ENCODE data around the gene NCOR2. TPM values are rescaled to one million over a fixed set of nuclear protein-coding genes. Genes with fewer than 3 reads are reported as not detected.

The NCOR2 gene
- total RNA-seq, 3 donors from 2014 or later: 159 to 269 (median 161) TPM

DNA sequence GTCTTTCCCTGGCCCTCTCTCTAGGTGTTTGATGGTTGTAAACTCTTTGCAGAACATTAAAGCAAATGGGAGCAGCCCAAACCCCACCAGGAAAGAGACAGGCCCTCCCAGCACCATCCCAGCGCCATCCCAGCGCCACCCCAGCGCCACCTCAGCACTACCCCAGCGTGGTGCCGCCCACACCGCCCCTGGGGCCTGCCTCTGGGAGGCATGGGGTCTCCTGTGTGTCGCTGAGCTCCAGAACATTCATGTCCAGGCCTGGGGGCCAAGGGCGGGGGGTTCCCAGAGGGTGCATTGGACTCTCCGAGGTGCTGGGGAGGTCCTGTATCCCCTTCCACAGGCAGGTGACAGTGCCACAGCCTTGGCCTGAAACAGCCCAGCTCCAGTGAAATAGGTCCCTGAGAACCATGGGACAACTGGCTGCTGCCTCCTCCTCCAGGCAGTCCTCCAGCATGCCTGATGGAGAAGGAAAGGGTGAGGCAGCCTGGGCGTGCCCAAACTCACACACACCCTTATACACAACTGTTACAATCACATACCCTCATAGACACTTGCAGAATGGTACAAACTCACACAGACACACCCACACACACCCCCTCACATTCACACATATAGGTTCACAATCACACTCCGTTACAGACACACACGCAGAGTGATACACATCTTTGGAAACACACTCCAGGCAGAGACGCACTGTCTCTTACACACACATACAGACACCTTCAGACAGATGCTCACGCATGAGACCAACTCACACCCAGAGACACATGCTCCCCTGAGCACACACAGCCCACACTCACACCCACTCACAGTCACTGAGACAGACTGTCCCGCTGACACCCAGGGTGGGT is 44.4 kb upstream of the NCOR2 start:
- intact Hi-C loops (cut with DNase I, micrococcal nuclease): no loop called here
- ATAC-seq: no peak
- no peak overlapping the region for H3K4me3 ChIP-seq
- H3K36me3 ChIP-seq (ENCODE audit: low read depth): no peaks in the 10 kb centered on the region
- no peaks in the 10 kb centered on the region for H3K9me3 ChIP-seq
- no peak for TF ChIP-seq CTCF (IDR thresholded peaks at IDR 0.05)
- DNase-seq: peak in 1 of 3 donors; percentile 19
- peaks cover 32% of the 10 kb centered on the region for H3K4me1 ChIP-seq (ENCODE audit: low read depth)

- H3K4me3 ChIP-seq: no peak overlapping the region
- ATAC-seq (no peak), DNase-seq (no peak)
- H3K4me1 ChIP-seq (ENCODE audit: low read depth): peaks cover 37% of the 10 kb centered on the region
- no peaks in the 10 kb centered on the region for H3K9me3 ChIP-seq
- intact Hi-C loops (cut with DNase I, micrococcal nuclease): no loop called here
- H3K36me3 ChIP-seq (ENCODE audit: low read depth): no peaks in the 10 kb centered on the region
- no peak for TF ChIP-seq CTCF (IDR thresholded peaks at IDR 0.05)
Observed at GRCh38 chr12:124610629-124611558, 43.5 kb upstream of the NCOR2 start.

DNA sequence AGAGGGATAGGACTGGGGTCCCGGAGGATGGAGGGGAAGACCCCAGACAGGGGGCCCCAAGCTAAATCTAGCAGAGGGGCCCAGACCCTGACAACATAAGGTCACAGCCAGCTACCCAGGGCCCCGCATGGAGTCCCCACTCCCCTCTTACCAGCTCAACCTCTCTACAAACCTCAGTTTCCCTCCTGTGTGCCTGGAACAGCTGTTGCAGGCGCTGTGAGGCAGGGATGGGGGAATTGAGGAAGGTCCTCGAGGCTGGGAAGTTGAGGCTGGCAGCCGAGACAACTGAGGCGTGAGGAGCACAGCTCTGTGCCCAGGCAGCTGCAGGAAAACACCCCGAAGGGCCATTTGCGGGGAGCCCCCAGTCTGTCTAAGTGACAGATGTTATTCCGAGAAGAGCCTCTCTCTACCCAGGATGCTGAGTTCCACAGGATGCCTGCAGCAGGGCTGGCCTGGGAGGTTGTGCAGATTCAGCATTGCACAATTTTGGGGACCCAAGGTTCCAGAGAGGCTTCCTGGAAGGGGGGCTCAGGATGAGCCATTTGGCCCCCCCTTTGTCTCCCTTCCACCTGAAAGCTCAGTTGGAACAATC is 42.7 kb upstream of the NCOR2 start:
- no peak for TF ChIP-seq CTCF (IDR thresholded peaks at IDR 0.05)
- DNase-seq (peak in 1 of 3 donors; percentile 47), ATAC-seq (no peak)
- intact Hi-C loops (cut with DNase I, micrococcal nuclease): no loop called here
- H3K4me3 ChIP-seq: no peak overlapping the region
- H3K36me3 ChIP-seq (ENCODE audit: low read depth): no peaks in the 10 kb centered on the region
- no peaks in the 10 kb centered on the region for H3K9me3 ChIP-seq
- peaks cover 44% of the 10 kb centered on the region for H3K4me1 ChIP-seq (ENCODE audit: low read depth)

- Histone ChIP-seq H3K4me3 (no peak overlapping the region), H3K4me1 (ENCODE audit: low read depth) (peaks cover 52% of the 10 kb centered on the region)
- peak; percentile 83 for ATAC-seq
Observed at GRCh38 chr12:124609041-124609989, 41.9 kb upstream of the NCOR2 start.

More at GRCh38 chr12:124609041-124609989, 41.9 kb upstream of the NCOR2 start:
- intact Hi-C loops (cut with DNase I, micrococcal nuclease): no loop called here
- Histone ChIP-seq H3K36me3 (ENCODE audit: low read depth) (no peaks in the 10 kb centered on the region), H3K9me3 (no peaks in the 10 kb centered on the region)
- DNase-seq: peak; percentile 98 to 99 (median 98)
- peak; percentile 13 for TF ChIP-seq CTCF (IDR thresholded peaks at IDR 0.05)

Data from mucosa of descending colon (tissue), 3 donors.